ENCODE data around the gene TMEM207. TPM values are rescaled to one million over a fixed set of nuclear protein-coding genes. Genes with fewer than 3 reads are reported as not detected.
A peak's percentile ranks its signal among the peaks of the same experiment; 100 is the strongest.

The TMEM207 gene
- total and polyA plus RNA-seq, 2 of the 4 experiments (the other 2 are of a cell fraction) = not detected

DNA sequence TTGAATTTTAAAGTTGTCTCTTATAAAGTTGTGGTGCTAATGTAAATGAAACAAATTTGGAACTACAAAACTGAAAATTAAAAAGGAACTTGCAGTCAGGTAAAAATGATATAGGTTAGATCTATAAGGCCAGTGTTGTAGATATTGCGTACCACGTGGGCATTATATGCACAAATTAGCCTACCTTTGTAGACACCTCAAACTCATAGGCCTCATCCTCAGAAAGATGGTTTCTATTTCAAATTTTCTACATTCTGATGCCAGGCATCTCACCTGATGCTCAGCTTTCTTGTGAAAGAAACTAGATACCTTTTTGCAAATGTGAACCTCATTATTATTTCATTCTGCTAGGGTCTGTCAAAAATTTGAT is 25.6 kb downstream of the TMEM207 start:
- Histone ChIP-seq H3K79me1 (ENCODE audit: low read depth in 1 of 2, low read length in 2 of 2) (no peaks in the 10 kb centered on the region), H3K23ac (ENCODE audit: low read depth, low read length) (no peak overlapping the region), H3K9ac (ENCODE audit: low read depth, low read length) (no peak overlapping the region), H2BK120ac (ENCODE audit: low read depth, low read length) (no peak overlapping the region), H3K4me1 (ENCODE audit: control insufficient read depth, insufficient read depth, low read length) (no peaks in the 10 kb centered on the region), H3K9me3 (ENCODE audit: control insufficient read depth, insufficient read depth, low read length) (no peaks in the 10 kb centered on the region), H3K4ac (ENCODE audit: low read depth, low read length) (no peak overlapping the region), H3K18ac (ENCODE audit: low read depth, low read length) (no peak overlapping the region), H3K4me2 (ENCODE audit: low read depth, low read length) (no peak overlapping the region), H4K91ac (ENCODE audit: insufficient read depth, low read depth, low read length) (no peak overlapping the region), H2AK9ac (replicated peaks; ENCODE audit: low read depth, low read length, poor library complexity) (no peak overlapping the region), H3K9me1 (ENCODE audit: insufficient read depth, low read length) (no peaks in the 10 kb centered on the region), H3K36me3 (ENCODE audit: control insufficient read depth, insufficient read depth, low read length) (no peaks in the 10 kb centered on the region), H2BK15ac (ENCODE audit: low read depth, low read length) (0 out of 3 replicates have a peak overlapping the region, but pooled peaks have one; percentile 3), H4K5ac (ENCODE audit: low read depth, low read length) (no peak overlapping the region), H2BK20ac (ENCODE audit: low read depth, low read length) (no peak overlapping the region), H2AK5ac (ENCODE audit: low read depth, low read length) (no peak overlapping the region), H2AFZ (replicated peaks; ENCODE audit: low read length, poor library complexity) (no peak overlapping the region), H3K14ac (replicated peaks; ENCODE audit: low read depth, low read length) (no peak overlapping the region), H3K4me3 (ENCODE audit: insufficient read depth, low read depth, low read length) (no peak overlapping the region), H4K20me1 (ENCODE audit: insufficient read depth, low read length) (no peaks in the 10 kb centered on the region), H2BK5ac (ENCODE audit: low read depth, low read length, poor library complexity, severe bottlenecking) (no peak overlapping the region), H3K56ac (ENCODE audit: extremely low read depth, insufficient read depth, low read length) (no peak overlapping the region), H3K27me3 (ENCODE audit: control insufficient read depth, insufficient read depth, low read length) (no peaks in the 10 kb centered on the region), H4K8ac (ENCODE audit: low read depth in 2 of 2, low read length in 2 of 2) (no peak overlapping the region), H3K27ac (ENCODE audit: insufficient read depth, low read length) (no peak overlapping the region)
- no peak; the same call in 1 of the 2 replicates for ATAC-seq (ENCODE audit: low read depth)
- dilution Hi-C loops (cut with HindIII; ENCODE audit: low sequenced_read_pairs, unreplicated experiment) (no loop called here), intact Hi-C loops (cut with micrococcal nuclease) (loop anchor here (1.0 to 5.0 kb wide), 4 partner anchors 102 to 463 kb away; partner anchors contain the start of genes CLDN1 and P3H2), in situ Hi-C loops (cut with MboI; ENCODE audit: low sequenced_read_pairs) (no loop called here)
- ChIA-PET POLR2A (ENCODE audit: unreplicated experiment) (interaction anchor here (0.6 kb wide), 1 partner anchor 412 kb away, joined by 5 read pairs; no protein-coding TSS in a partner anchor), CTCF (interaction anchor here (0.6 to 2.1 kb wide), 8 partner anchors 14 to 466 kb away, joined by 3 to 11 read pairs (median 4); no protein-coding TSS in a partner anchor)
- no peak for DNase-seq
- no TSS peak for BruUV-seq (replicated peaks)
- no peak for TF ChIP-seq CEBPB (IDR thresholded peaks at IDR 0.05; ENCODE audit: low read depth, low read length)
- TF ChIP-seq MAZ (IDR thresholded peaks at IDR 0.05; ENCODE audit: borderline replicate concordance, low read depth, low read length) = no peak
- no peak for TF ChIP-seq FOS (IDR thresholded peaks at IDR 0.05; ENCODE audit: low read depth, low read length)
- no peak for TF ChIP-seq RAD21 (IDR thresholded peaks at IDR 0.05; ENCODE audit: low read length)
- TF ChIP-seq BHLHE40 (IDR thresholded peaks at IDR 0.05; ENCODE audit: low read depth, low read length) = no peak
- TF ChIP-seq, protein P1, sequence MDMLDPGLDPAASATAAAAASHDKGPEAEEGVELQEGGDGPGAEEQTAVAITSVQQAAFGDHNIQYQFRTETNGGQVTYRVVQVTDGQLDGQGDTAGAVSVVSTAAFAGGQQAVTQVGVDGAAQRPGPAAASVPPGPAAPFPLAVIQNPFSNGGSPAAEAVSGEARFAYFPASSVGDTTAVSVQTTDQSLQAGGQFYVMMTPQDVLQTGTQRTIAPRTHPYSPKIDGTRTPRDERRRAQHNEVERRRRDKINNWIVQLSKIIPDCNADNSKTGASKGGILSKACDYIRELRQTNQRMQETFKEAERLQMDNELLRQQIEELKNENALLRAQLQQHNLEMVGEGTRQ (IDR thresholded peaks at IDR 0.05; ENCODE audit: low read depth, low read length) = no peak
- TF ChIP-seq NFE2L2 (IDR thresholded peaks at IDR 0.05; ENCODE audit: low read depth, low read length) = no peak
- no peak for TF ChIP-seq MXI1 (IDR thresholded peaks at IDR 0.05; ENCODE audit: borderline replicate concordance, low read depth, low read length)
- TF ChIP-seq MAFK (IDR thresholded peaks at IDR 0.05; ENCODE audit: low read depth, low read length) = no peak
- TF ChIP-seq CHD1 (IDR thresholded peaks at IDR 0.05; ENCODE audit: low read depth, low read length) = no peak
- TF ChIP-seq ELK1 (IDR thresholded peaks at IDR 0.05; ENCODE audit: borderline replicate concordance, low read depth, low read length) = no peak
- no peak for TF ChIP-seq SMC3 (IDR thresholded peaks at IDR 0.05; ENCODE audit: low read depth, low read length)
- TF ChIP-seq, protein P2, sequence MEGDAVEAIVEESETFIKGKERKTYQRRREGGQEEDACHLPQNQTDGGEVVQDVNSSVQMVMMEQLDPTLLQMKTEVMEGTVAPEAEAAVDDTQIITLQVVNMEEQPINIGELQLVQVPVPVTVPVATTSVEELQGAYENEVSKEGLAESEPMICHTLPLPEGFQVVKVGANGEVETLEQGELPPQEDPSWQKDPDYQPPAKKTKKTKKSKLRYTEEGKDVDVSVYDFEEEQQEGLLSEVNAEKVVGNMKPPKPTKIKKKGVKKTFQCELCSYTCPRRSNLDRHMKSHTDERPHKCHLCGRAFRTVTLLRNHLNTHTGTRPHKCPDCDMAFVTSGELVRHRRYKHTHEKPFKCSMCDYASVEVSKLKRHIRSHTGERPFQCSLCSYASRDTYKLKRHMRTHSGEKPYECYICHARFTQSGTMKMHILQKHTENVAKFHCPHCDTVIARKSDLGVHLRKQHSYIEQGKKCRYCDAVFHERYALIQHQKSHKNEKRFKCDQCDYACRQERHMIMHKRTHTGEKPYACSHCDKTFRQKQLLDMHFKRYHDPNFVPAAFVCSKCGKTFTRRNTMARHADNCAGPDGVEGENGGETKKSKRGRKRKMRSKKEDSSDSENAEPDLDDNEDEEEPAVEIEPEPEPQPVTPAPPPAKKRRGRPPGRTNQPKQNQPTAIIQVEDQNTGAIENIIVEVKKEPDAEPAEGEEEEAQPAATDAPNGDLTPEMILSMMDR (conservative IDR thresholded peaks at IDR 0.05; ENCODE audit: low read depth, low read length) = no peak
- TF ChIP-seq POLR2A (IDR thresholded peaks at IDR 0.05; ENCODE audit: low read depth, low read length) = no peak
- TF ChIP-seq RFX5 (IDR thresholded peaks at IDR 0.05; ENCODE audit: low read depth, low read length) = no peak
- TF ChIP-seq RCOR1 (IDR thresholded peaks at IDR 0.05; ENCODE audit: insufficient replicate concordance, low read length) = no peak
- no CpG with 5 or more reads among the region's 2 CpGs for WGBS, 2 experiments (ENCODE audit: extremely low coverage in 2 of 2, insufficient read length in 1 of 2)
